ENCODE results near the gene MMAB. TPM values are rescaled to one million over a fixed set of nuclear protein-coding genes. Genes with fewer than 3 reads are reported as not detected.

The MMAB gene
- total RNA-seq, 2 experiments from 2014 or later, result 43.8 to 44.9 TPM

GRCh38 chr12:109510196-109510595 lies 63.1 kb downstream of the MMAB start:
- peaks cover 39% of the 10 kb centered on the region for H3K36me3 Mint-ChIP-seq (ENCODE audit: low read depth)
- DNase-seq, result no peak
- no peaks in the 10 kb centered on the region for H3K9me3 Mint-ChIP-seq
- H3K27me3 Mint-ChIP-seq (ENCODE audit: low read depth), result no peaks in the 10 kb centered on the region
- CTCF ChIA-PET, result interaction anchor here (1.1 kb wide), 2 partner anchors 15 to 87 kb away, joined by 3 read pairs; no protein-coding TSS in a partner anchor
- no peak overlapping the region for H3K27ac Mint-ChIP-seq
- intact Hi-C loops (cut with micrococcal nuclease), result no loop called here
- no peaks in the 10 kb centered on the region for H3K4me1 Mint-ChIP-seq (ENCODE audit: low read depth)
- no peak overlapping the region for H3K4me3 Mint-ChIP-seq

GRCh38 chr12:109504068-109504467 lies 69.2 kb downstream of the MMAB start:
- no peak for DNase-seq
- H3K9me3 Mint-ChIP-seq, result no peaks in the 10 kb centered on the region
- H3K4me1 Mint-ChIP-seq (ENCODE audit: low read depth), result no peaks in the 10 kb centered on the region
- CTCF ChIA-PET, result interaction anchor here (1.0 to 1.1 kb wide), 2 partner anchors 9 to 342 kb away, joined by 3 read pairs; no protein-coding TSS in a partner anchor
- H3K27ac Mint-ChIP-seq, result no peak overlapping the region
- H3K36me3 Mint-ChIP-seq (ENCODE audit: low read depth), result peaks cover 34% of the 10 kb centered on the region
- H3K27me3 Mint-ChIP-seq (ENCODE audit: low read depth), result no peaks in the 10 kb centered on the region
- intact Hi-C loops (cut with micrococcal nuclease), result no loop called here
- H3K4me3 Mint-ChIP-seq, result no peak overlapping the region

Other genes with a start within 250 kb of the MMAB start
- not detected for gene MYO1H, start 225.6 kb downstream of the MMAB start, total RNA-seq
- gene KCTD10, start 96.2 kb downstream of the MMAB start, total RNA-seq, result 10 to 100 TPM; 31.1 to 33.4 TPM
- 10 to 100 TPM; 26.2 to 26.6 TPM for gene UBE3B, start 95.9 kb downstream of the MMAB start, total RNA-seq
- gene MVK, start 290 bp upstream of the MMAB start, total RNA-seq, result 10 to 100 TPM; 19.8 to 20.2 TPM
- under 1 TPM; 0.20 to 0.38 TPM for gene FAM222A, start 140.3 kb upstream of the MMAB start, total RNA-seq